ENCODE measurements around the gene KLF9. TPM values are rescaled to one million over a fixed set of nuclear protein-coding genes. Genes with fewer than 3 reads are reported as not detected.

KLF9 gene
- 1.8 to 3.2 TPM (median 2.8 TPM) in 5 replicates for total RNA-seq (2022; extraction: Qiagen RNA extraction; ENCODE audit: low read depth)

DNA sequence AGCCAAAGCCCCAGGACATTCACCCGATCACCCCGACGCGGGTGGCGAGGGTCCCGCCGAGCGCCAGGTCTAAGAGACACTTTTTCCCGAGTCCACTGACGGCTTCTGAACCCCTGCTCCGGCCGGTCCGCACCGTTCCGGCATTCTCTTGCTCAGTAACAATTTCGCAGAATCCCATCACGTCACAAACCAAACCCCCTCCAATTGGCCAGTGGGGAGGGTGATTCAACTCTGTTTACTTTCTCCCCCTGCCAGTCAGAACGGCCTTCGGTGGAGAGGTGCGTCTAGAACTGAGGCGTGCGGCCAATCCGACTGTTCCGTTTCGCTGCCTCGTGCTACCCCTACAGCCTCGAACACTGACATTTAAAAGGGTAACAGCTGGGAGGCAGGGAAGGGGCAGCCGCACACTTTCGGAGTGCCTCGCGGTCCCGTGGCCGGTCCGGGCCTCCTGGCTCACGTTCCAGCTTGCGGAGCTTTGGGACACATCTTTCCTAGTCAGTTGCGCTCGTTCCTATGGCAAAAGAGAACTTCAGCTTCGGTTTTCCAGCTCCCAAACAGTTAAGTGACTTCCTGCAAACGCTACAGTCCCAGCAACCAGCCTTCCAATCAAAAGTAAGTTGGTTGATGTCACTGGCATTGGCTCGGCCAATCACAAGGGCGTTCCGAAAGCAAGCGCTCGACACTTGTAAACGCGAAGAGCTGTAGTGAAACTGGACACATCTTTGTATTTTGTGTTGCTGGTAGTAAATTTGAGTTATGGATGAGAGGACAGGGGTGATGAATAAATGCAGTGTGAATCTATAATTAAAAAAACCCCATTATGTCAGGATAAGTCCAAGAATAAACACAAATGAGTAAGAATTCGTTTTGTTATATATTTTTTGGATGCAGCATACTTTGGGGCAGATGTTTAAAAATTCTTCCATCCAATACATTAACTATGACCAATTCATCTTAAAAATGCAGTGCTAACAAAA, at the start of gene KLF9:
TSS of gene KLF9 (minus strand) at position 859 of the 977 bp plus-strand sequence. CDS start 1,294 bp downstream, outside the sequence.

Other genes with a start within 250 kb of the KLF9 start
- gene SMC5, start 155.7 kb downstream of the KLF9 start, total RNA-seq (2022; extraction: Qiagen RNA extraction; ENCODE audit: low read depth) = 9.1 to 18.3 TPM (median 16.3 TPM) in 5 replicates